Upper lobe of left lung (tissue), 6 donors: ENCODE measurements around the gene CDK5RAP1. TPM values are rescaled to one million over a fixed set of nuclear protein-coding genes. Genes with fewer than 3 reads are reported as not detected.
A peak's percentile ranks its signal among the peaks of the same experiment; 100 is the strongest.

ENCODE experiments used
- ATAC-seq, 2 donors: fragments of 200-7000 bp; cut with Tn5 transposase; one replicate each; pipeline ENCODE4 v1.9.1; 2022; ENCODE audit warnings: mild to moderate bottlenecking in 2 of 2, moderate library complexity in 2 of 2; ENCODE audit not compliant: low FRiP score in 2 of 2
- DNase-seq, 2 donors: peaks; one replicate each; pipeline ENCODE4 v3.0.0-alpha.2; 2019 to 2020
- H3K27ac ChIP-seq, 4 donors: fragments of 200-600 bp; sonication (generic); one replicate each; pipeline ENCODE4 v1.5.1; 2016 to 2019
- H3K27me3 ChIP-seq, 4 donors: fragments of 200-600 bp; sonication (generic); one replicate each; pipeline ENCODE4 v1.5.1; 2017 to 2019
- H3K36me3 ChIP-seq, 4 donors: fragments of 200-600 bp; sonication (generic); one replicate each; pipeline ENCODE4 v1.5.1; 2016 to 2019
- H3K4me1 ChIP-seq, 4 donors: fragments of 200-600 bp; sonication (generic); one replicate each; pipeline ENCODE4 v1.5.1; 2018 to 2019
- H3K4me3 ChIP-seq, 4 donors: fragments of 200-600 bp; sonication (generic); one replicate each; pipeline ENCODE4 v1.5.1; 2017 to 2019; ENCODE audit warnings: mild to moderate bottlenecking in 2 of 4, moderate library complexity in 1 of 4
- H3K9me3 ChIP-seq, 4 donors: fragments of 200-600 bp; sonication (generic); one replicate each; pipeline ENCODE4 v1.5.1; 2018 to 2019
- CTCF ChIP-seq, 6 experiments: fragments of 450-650 bp in 4 of 6; fragments of 200-600 bp in 2 of 6; sonication (generic) in 2 of 6; IDR thresholded peaks; one replicate each; pipeline ENCODE4 v1.5.1; 2016 to 2019; ENCODE audit warnings: antibody characterized with exemption in 6 of 6
- EP300 ChIP-seq, 4 donors: sonication (generic); formaldehyde crosslinking; IDR thresholded peaks; one replicate each; pipeline ENCODE4 v1.5.1; 2017; ENCODE audit warnings: antibody characterized with exemption in 4 of 4, control low read depth in 2 of 4
- POLR2A ChIP-seq, 4 donors: fragments of 450-650 bp; IDR thresholded peaks; one replicate each; pipeline ENCODE4 v1.5.1; 2016 to 2017; ENCODE audit warnings: antibody characterized with exemption in 4 of 4, mild to moderate bottlenecking in 2 of 4
- POLR2AphosphoS5 ChIP-seq, 2 donors: sonication (generic); formaldehyde crosslinking; IDR thresholded peaks; one replicate each; pipeline ENCODE4 v1.5.1; 2017; ENCODE audit warnings: antibody characterized with exemption in 2 of 2
- WGBS, 2 donors: methylation state at CpG; one replicate each; pipeline ENCODE4 v1.1.5; 2017 to 2018; 5-methylcytosine and 5-hydroxymethylcytosine counted together
- total RNA-seq, 6 donors: library from RNA; depleted of rRNA in 4 of 6; stranded (reverse); fragments of >200 nt in 4 of 6; gene quantifications; one replicate each; pipeline versions ENCODE4 v1.1.0 to v1.2.1, GENCODE V29; 2016 to 2021
- donor health status: DM: no; HTN: no; CAD: no; lungs with moderate emphysema.
- donor health status: DM: no; HTN: yes; CAD: no; lungs with severe emphysema.

CDK5RAP1 gene
- total RNA-seq, 6 donors from 2014 or later: 19.1 to 33.7 (median 25.0) TPM

- TF ChIP-seq POLR2AphosphoS5 (IDR thresholded peaks at IDR 0.05) (no peak), POLR2A (IDR thresholded peaks at IDR 0.05) (no peak), CTCF (IDR thresholded peaks at IDR 0.05) (no peak), EP300 (IDR thresholded peaks at IDR 0.05) (no peak)
- ATAC-seq: no peak
- WGBS, 2 donors: 86 to 97% methylated on average over 6 to 7 of the region's 12 CpGs
Observed at GRCh38 chr20:33408313-33408712, 7.0 kb upstream of the CDK5RAP1 start.

GRCh38 chr20:33407796-33408195 lies 6.5 kb upstream of the CDK5RAP1 start:
- no peak for TF ChIP-seq POLR2AphosphoS5 (IDR thresholded peaks at IDR 0.05)
- no peak for TF ChIP-seq POLR2A (IDR thresholded peaks at IDR 0.05)
- no peak for TF ChIP-seq EP300 (IDR thresholded peaks at IDR 0.05)
- TF ChIP-seq CTCF (IDR thresholded peaks at IDR 0.05): no peak
- H3K4me1 ChIP-seq: peaks cover 0 to under 1% (median 0%) of the 10 kb centered on the region in 4 donors
- H3K4me3 ChIP-seq: no peak overlapping the region
- no peaks in the 10 kb centered on the region for H3K9me3 ChIP-seq
- H3K36me3 ChIP-seq: peaks cover 0 to 23% (median 15%) of the 10 kb centered on the region in 4 donors
- WGBS, 2 donors: 60 to 73% methylated on average over 4 of the region's 4 CpGs
- no peak overlapping the region for H3K27ac ChIP-seq
- no peaks in the 10 kb centered on the region for H3K27me3 ChIP-seq
- no peak for DNase-seq
- ATAC-seq: no peak

More at GRCh38 chr20:33408313-33408712, 7.0 kb upstream of the CDK5RAP1 start:
- Histone ChIP-seq H3K27ac (no peak overlapping the region), H3K9me3 (no peaks in the 10 kb centered on the region), H3K4me1 (no peaks in the 10 kb centered on the region), H3K36me3 (peaks cover 0 to 23% (median 15%) of the 10 kb centered on the region in 4 donors), H3K27me3 (no peaks in the 10 kb centered on the region), H3K4me3 (no peak overlapping the region)
- DNase-seq: peak in 1 of 2 donors; percentile 41

GRCh38 chr20:33407251-33407650 lies 5.9 kb upstream of the CDK5RAP1 start:
- ATAC-seq (no peak), DNase-seq (no peak)
- peaks cover 2 to 6% (median 4%) of the 10 kb centered on the region in 4 donors for H3K4me1 ChIP-seq
- H3K36me3 ChIP-seq: peaks cover 0 to 23% (median 13%) of the 10 kb centered on the region in 4 donors
- no peaks in the 10 kb centered on the region for H3K27me3 ChIP-seq
- no peaks in the 10 kb centered on the region for H3K9me3 ChIP-seq
- H3K27ac ChIP-seq: no peak overlapping the region
- TF ChIP-seq POLR2A (IDR thresholded peaks at IDR 0.05) (no peak), POLR2AphosphoS5 (IDR thresholded peaks at IDR 0.05) (no peak), CTCF (IDR thresholded peaks at IDR 0.05) (no peak), EP300 (IDR thresholded peaks at IDR 0.05) (no peak)
- 63 to 88% methylated on average over 1 of the region's 1 CpG for WGBS, 2 donors
- H3K4me3 ChIP-seq: no peak overlapping the region

- H3K4me1 ChIP-seq: peaks cover 19 to 28% (median 25%) of the 10 kb centered on the region in 4 donors
- ATAC-seq (no peak), DNase-seq (no peak)
- WGBS, 2 donors: 92 to 100% methylated on average over 2 of the region's 2 CpGs
- H3K36me3 ChIP-seq: peaks cover 0 to 22% (median 10%) of the 10 kb centered on the region in 4 donors
- no peak for TF ChIP-seq POLR2A (IDR thresholded peaks at IDR 0.05)
- no peak for TF ChIP-seq EP300 (IDR thresholded peaks at IDR 0.05)
- no peak for TF ChIP-seq POLR2AphosphoS5 (IDR thresholded peaks at IDR 0.05)
- no peak for TF ChIP-seq CTCF (IDR thresholded peaks at IDR 0.05)
- H3K27ac ChIP-seq: no peak overlapping the region
- H3K4me3 ChIP-seq: no peak overlapping the region
- no peaks in the 10 kb centered on the region for H3K9me3 ChIP-seq
- H3K27me3 ChIP-seq: no peaks in the 10 kb centered on the region
Observed at GRCh38 chr20:33404281-33404680, 3.0 kb upstream of the CDK5RAP1 start.

- no peaks in the 10 kb centered on the region for H3K9me3 ChIP-seq
- no peaks in the 10 kb centered on the region for H3K27me3 ChIP-seq
- WGBS, 2 donors: 43 to 58% methylated on average over 8 of the region's 8 CpGs
- no peak for DNase-seq
- no peak for TF ChIP-seq CTCF (IDR thresholded peaks at IDR 0.05)
- TF ChIP-seq POLR2AphosphoS5 (IDR thresholded peaks at IDR 0.05): no peak
- no peak for TF ChIP-seq EP300 (IDR thresholded peaks at IDR 0.05)
- TF ChIP-seq POLR2A (IDR thresholded peaks at IDR 0.05): no peak
- H3K4me1 ChIP-seq: peaks cover 19 to 29% (median 27%) of the 10 kb centered on the region in 4 donors
- peak in 1 of 2 donors; percentile 60 for ATAC-seq
- H3K36me3 ChIP-seq: peaks cover 0 to 8% (median 0%) of the 10 kb centered on the region in 4 donors
- H3K4me3 ChIP-seq: peak overlapping the region; percentile 73 to 98 (median 84)
- H3K27ac ChIP-seq: peak overlapping the region in 3 of 4 donors; percentile 60 to 87 (median 79)
Observed at GRCh38 chr20:33401921-33402369, 626 bp upstream of the CDK5RAP1 start.
